Fibroblast of mammary gland (primary cell): ENCODE data around the gene ZNF710.

Source experiments
- DNase-seq: peaks from one replicate; pipeline ENCODE4 v3.0.0-alpha.2; 2010; ENCODE audit warnings: low read depth
- H3K4me3 ChIP-seq: 2 replicates; pipeline ENCODE4 v1.5.1; 2011; ENCODE audit warnings: low read depth, mild to moderate bottlenecking, low read length, moderate library complexity; ENCODE audit not compliant: control insufficient read depth
- CTCF ChIP-seq: conservative IDR thresholded peaks from 2 replicates; pipeline ENCODE4 v1.5.1; 2011; ENCODE audit warnings: low read depth, low read length, inconsistent platforms; ENCODE audit not compliant: control insufficient read depth, insufficient read depth

ZNF710 gene

GRCh38 chr15:90074916-90075315, 73.8 kb downstream of the ZNF710 start:
- no peak for TF ChIP-seq CTCF
- no peak for DNase-seq
- H3K4me3 ChIP-seq = no peak overlapping the region

- no peak overlapping the region for H3K4me3 ChIP-seq
- no peak for TF ChIP-seq CTCF
- no peak for DNase-seq
Measured at GRCh38 chr15:90075420-90076289, 74.5 kb downstream of the ZNF710 start.

- no peak for TF ChIP-seq CTCF
- no peak for DNase-seq
- H3K4me3 ChIP-seq = no peak overlapping the region
Measured at GRCh38 chr15:90076716-90077115, 75.6 kb downstream of the ZNF710 start.

- no peak for TF ChIP-seq CTCF
- DNase-seq = no peak
Measured at GRCh38 chr15:90078965-90079364, 77.8 kb downstream of the ZNF710 start.

GRCh38 chr15:90079619-90080457, 78.7 kb downstream of the ZNF710 start:
- DNase-seq = no peak
- TF ChIP-seq CTCF = no peak
- no peak overlapping the region for H3K4me3 ChIP-seq

More at GRCh38 chr15:90078965-90079364, 77.8 kb downstream of the ZNF710 start:
- no peak overlapping the region for H3K4me3 ChIP-seq

GRCh38 chr15:90080458-90080755, 79.3 kb downstream of the ZNF710 start:
- no peak for DNase-seq
- H3K4me3 ChIP-seq = no peak overlapping the region
- TF ChIP-seq CTCF = no peak
